Left ventricle myocardium inferior (tissue), 1 donor: Measurements from ENCODE around the gene KIF21A. TPM values are rescaled to one million over a fixed set of nuclear protein-coding genes. Genes with fewer than 3 reads are reported as not detected.
"Not testable (repeated sequence)": the region's sequence is repeated elsewhere in the genome, so short reads cannot be mapped to it uniquely, and the experiment has no call there.

Experiments used
- DNase-seq: peaks from one replicate; pipeline ENCODE4 v3.0.0-alpha.2; 2020
- H3K27ac ChIP-seq: fragments of 200-600 bp; replicated peaks from 2 replicates; pipeline ENCODE4 v1.8.0; 2021
- H3K27me3 ChIP-seq: fragments of 200-600 bp; 2 replicates; pipeline ENCODE4 v1.8.0; 2021; ENCODE audit warnings: low read depth
- H3K36me3 ChIP-seq: fragments of 200-600 bp; 2 replicates; pipeline ENCODE4 v1.8.0; 2021
- H3K4me1 ChIP-seq: fragments of 200-600 bp; 2 replicates; pipeline ENCODE4 v1.8.0; 2021
- H3K4me3 ChIP-seq: fragments of 200-600 bp; 2 replicates; pipeline ENCODE4 v1.8.0; 2021; ENCODE audit warnings: mild to moderate bottlenecking, moderate library complexity
- H3K9me3 ChIP-seq: fragments of 200-600 bp; replicated peaks from 2 replicates; pipeline ENCODE4 v1.8.0; 2021
- intact Hi-C: fragments of 100-400 bp; cut with micrococcal nuclease; formaldehyde crosslinking; loops from one replicate; pipeline ENCODE4 v1.11.0; 2022
- total RNA-seq: library from RNA; stranded (reverse); fragmentation: NEBNext Ultra II Directional; extraction: Animal tissue kit (Norgen Biotek cat#: 25700); gene quantifications from one replicate; pipeline ENCODE4 v1.2.1, GENCODE V29; 2021
- TF ChIP-seq, protein P1 (sequence below): fragments of 200-600 bp; IDR thresholded peaks from 2 replicates; pipeline ENCODE4 v1.8.0; 2021; ENCODE audit warnings: antibody characterized with exemption, mild to moderate bottlenecking, borderline replicate concordance
- donor health status: DM: no; HTN: yes; CAD: no; lungs with severe emphysema.

KIF21A gene
- total RNA-seq, 1 donor from 2014 or later = 49.8 TPM

DNA sequence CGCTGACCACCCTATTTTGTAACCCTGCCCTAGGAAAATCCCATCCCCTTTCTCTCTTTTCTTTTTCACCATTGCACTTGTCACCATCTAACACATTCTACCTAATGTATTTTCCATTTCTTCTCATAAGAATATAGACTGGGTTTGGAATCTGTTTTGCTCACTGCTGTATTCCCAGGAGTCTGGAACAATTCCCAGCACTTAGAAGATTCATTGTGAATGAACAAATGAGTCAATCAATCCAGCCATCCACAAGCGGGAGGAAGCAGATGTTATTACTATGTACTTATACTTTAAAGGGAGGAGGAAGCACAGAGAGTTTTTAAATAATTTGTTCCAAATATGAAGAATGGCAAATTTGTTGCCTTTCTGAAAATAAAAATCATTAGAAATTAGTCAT, 142.1 kb downstream of the KIF21A start:
- TF ChIP-seq, protein P1, sequence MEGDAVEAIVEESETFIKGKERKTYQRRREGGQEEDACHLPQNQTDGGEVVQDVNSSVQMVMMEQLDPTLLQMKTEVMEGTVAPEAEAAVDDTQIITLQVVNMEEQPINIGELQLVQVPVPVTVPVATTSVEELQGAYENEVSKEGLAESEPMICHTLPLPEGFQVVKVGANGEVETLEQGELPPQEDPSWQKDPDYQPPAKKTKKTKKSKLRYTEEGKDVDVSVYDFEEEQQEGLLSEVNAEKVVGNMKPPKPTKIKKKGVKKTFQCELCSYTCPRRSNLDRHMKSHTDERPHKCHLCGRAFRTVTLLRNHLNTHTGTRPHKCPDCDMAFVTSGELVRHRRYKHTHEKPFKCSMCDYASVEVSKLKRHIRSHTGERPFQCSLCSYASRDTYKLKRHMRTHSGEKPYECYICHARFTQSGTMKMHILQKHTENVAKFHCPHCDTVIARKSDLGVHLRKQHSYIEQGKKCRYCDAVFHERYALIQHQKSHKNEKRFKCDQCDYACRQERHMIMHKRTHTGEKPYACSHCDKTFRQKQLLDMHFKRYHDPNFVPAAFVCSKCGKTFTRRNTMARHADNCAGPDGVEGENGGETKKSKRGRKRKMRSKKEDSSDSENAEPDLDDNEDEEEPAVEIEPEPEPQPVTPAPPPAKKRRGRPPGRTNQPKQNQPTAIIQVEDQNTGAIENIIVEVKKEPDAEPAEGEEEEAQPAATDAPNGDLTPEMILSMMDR = no peak
- Histone ChIP-seq H3K9me3 (no peaks in the 10 kb centered on the region), H3K36me3 (peaks cover 18% of the 10 kb centered on the region)

DNA sequence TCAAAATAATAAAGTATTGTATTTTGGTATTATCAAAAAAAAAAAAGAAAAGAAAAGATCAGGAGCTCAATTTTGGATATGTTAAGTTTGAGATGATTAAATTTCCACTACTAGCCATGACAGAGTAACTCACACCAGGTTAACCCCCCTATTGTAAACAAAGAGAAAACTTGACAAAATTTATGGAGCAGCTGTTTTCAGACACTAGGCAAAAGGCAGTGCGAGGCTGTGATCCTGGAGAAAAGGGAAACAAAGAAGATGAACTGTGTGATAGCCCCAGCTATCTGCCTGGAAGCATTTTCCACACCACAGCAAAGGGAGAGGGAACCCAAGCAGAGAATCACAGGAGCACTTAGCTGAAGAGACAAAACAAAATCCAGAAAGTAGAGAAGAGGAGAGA, 145.0 kb downstream of the KIF21A start:
- Histone ChIP-seq H3K27me3 (no peaks in the 10 kb centered on the region), H3K4me3 (no peak overlapping the region), H3K9me3 (no peaks in the 10 kb centered on the region), H3K4me1 (peaks cover 8% of the 10 kb centered on the region), H3K27ac (no peak overlapping the region), H3K36me3 (no peaks in the 10 kb centered on the region)
- TF ChIP-seq, protein P1 = no peak
- no peak for DNase-seq
- intact Hi-C loops = no loop called here

More for the DNA sequence above, 142.1 kb downstream of the KIF21A start:
- intact Hi-C loops = no loop called here
- no peaks in the 10 kb centered on the region for H3K27me3 ChIP-seq
- DNase-seq = no peak
- H3K4me1 ChIP-seq = no peaks in the 10 kb centered on the region
- no peak overlapping the region for H3K27ac ChIP-seq
- H3K4me3 ChIP-seq = no peak overlapping the region

DNA sequence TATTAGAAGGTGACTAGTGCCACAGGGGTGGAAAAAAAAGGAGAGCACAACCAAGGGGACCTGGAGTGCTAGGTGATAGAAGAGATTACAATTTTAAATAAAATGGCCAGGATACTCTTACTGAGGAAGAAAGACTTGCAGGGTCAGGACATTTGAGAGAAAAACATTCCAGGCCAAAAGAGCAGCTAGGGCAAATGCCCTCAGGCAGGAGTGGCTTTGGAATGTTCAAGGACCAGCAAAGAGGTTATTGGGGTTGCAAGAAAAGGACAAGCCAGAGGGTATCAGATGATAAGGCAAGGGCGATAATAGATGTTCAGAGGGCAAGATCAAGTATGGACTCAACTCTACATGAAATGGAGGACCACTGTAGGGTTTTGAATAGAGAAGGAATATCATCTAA, 146.4 kb downstream of the KIF21A start:
- H3K4me1 ChIP-seq = peaks cover 8% of the 10 kb centered on the region
- H3K4me3 ChIP-seq = no peak overlapping the region
- TF ChIP-seq, protein P1 = no peak
- intact Hi-C loops = no loop called here
- no peaks in the 10 kb centered on the region for H3K9me3 ChIP-seq
- H3K36me3 ChIP-seq = no peaks in the 10 kb centered on the region
- DNase-seq = no peak
- no peak overlapping the region for H3K27ac ChIP-seq
- H3K27me3 ChIP-seq = no peaks in the 10 kb centered on the region

DNA sequence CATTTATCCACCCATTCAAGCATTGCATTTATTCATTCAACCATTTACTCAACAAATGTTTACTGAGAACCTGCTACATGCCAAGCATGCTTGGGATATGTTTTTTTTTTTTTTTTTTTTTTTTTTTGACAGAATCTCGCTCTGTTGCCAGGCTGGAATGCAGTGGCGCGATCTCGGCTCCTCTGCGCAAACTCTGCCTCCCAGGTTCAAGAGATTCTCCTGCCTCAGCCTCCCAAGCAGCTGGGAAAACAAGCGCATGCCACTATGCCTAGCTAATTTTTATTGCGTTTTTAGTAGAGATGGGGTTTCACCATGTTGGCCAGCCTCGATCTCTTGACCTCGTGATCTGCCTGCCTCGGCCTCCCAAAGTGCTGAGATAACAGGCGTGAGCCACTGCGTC, 147.3 kb downstream of the KIF21A start:
- H3K9me3 ChIP-seq, H3K27ac ChIP-seq, H3K4me1 ChIP-seq, intact Hi-C loops, H3K4me3 ChIP-seq, H3K27me3 ChIP-seq, H3K36me3 ChIP-seq, DNase-seq: not testable (repeated sequence)

DNA sequence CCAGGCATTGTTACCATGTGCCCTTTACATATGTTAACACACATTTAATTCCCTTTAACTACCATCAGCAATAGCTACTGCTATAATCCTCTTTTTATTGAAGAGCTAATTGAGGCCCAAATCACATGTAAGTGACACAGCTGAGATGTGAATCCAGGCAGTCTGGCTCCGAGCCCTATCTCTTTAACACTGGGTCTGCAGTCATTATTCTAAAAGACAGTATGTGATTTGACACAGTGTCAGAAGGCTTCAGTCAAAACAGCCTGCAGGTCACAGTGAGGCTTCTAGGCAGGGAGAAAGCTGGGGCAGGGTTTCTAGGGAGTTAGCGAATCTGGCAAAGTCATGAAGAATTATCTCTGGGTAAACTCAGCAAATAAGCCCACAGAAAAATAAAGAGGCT, 148.2 kb downstream of the KIF21A start:
- H3K9me3 ChIP-seq = no peaks in the 10 kb centered on the region
- no peaks in the 10 kb centered on the region for H3K36me3 ChIP-seq
- no peak overlapping the region for H3K4me3 ChIP-seq
- H3K4me1 ChIP-seq = peaks cover 8% of the 10 kb centered on the region
- no peak overlapping the region for H3K27ac ChIP-seq
- TF ChIP-seq, protein P1 = no peak
- intact Hi-C loops = no loop called here
- no peaks in the 10 kb centered on the region for H3K27me3 ChIP-seq
- DNase-seq = no peak

DNA sequence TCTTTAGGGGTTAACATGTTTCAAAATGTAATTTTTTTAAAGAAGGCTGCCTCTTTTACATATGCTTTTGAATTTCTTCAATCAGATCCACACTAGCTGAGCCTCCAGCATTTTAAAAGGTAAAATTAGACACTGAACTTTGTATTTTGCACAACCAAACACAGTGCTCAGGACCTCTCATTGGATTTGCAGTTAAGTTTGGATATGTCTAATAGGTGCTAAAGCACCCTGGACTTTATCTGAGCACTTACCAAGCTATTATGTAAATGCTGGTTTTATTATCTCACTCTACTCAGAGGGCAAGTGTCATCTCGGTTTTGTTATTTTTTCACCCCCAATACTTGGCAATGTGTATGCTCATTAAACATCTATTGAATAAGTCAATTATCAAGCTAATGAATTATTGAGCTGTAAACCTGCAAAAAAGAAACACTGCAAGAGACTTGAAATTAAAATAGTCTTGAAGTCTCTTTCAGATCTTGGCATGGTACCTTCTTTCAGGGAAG, 150.7 kb downstream of the KIF21A start:
- TF ChIP-seq, protein P1 = no peak
- H3K4me1 ChIP-seq = peaks cover 8% of the 10 kb centered on the region
- no peak for DNase-seq
- no peak overlapping the region for H3K27ac ChIP-seq
- H3K9me3 ChIP-seq = no peaks in the 10 kb centered on the region
- H3K27me3 ChIP-seq = no peaks in the 10 kb centered on the region
- intact Hi-C loops = no loop called here
- no peak overlapping the region for H3K4me3 ChIP-seq
- no peaks in the 10 kb centered on the region for H3K36me3 ChIP-seq
